Endothelial cell of umbilical vein (primary cell): ENCODE results near the gene COL23A1. TPM values are rescaled to one million over a fixed set of nuclear protein-coding genes. Genes with fewer than 3 reads are reported as not detected.

ENCODE experiments used
- BruUV-seq: library from RNA; stranded (reverse); fragments of 400-500 nt; replicated peaks from 2 replicates; lab custom pipeline; 2021; lab: Mats Ljungman, UMichigan
- CTCF ChIA-PET: fragments of 300-600, 350-600 bp; sonication (Branson Sonifier 250); formaldehyde crosslinking; loops from one replicate; lab custom pipeline; 2021; ENCODE audit warnings: antibody characterized with exemption, inconsistent platforms; lab: Charles Lee
- POLR2A ChIA-PET: fragments of 300-600, 350-600 bp; sonication (Branson Sonifier 250); formaldehyde crosslinking; loops from one replicate; lab custom pipeline; 2021; ENCODE audit warnings: antibody characterized with exemption, inconsistent platforms; lab: Charles Lee
- DNase-seq: peaks from one replicate; pipeline ENCODE4 v3.0.0-alpha.2; 2011; ENCODE audit warnings: low read depth, low spot score
- FAIRE-seq: peaks from 2 replicates; lab custom pipeline; 2011; peaks lifted over from hg19 to GRCh38; lab: Jason Lieb, UNC
- H2AFZ ChIP-seq: 2 replicates; pipeline ENCODE4 v1.6.0; 2012; ENCODE audit warnings: low read depth, low read length, control low read depth, inconsistent platforms
- H3K27ac ChIP-seq: 2 replicates; pipeline ENCODE4 v1.5.1; 2011; ENCODE audit warnings: low read depth, mild to moderate bottlenecking, control low read depth, low read length, moderate library complexity; ENCODE audit not compliant: insufficient read depth
- H3K27me3 ChIP-seq, 2 experiments: 2 replicates each; pipeline versions ENCODE4 v1.6.0 to v1.6.1; 2011; ENCODE audit warnings: low read length in 2 of 2, mixed read lengths in 1 of 2; ENCODE audit not compliant: control insufficient read depth in 2 of 2, insufficient read depth in 2 of 2
- H3K36me3 ChIP-seq, 2 experiments: 2 replicates in 1 of 2; 3 replicates in 1 of 2; pipeline ENCODE4 v1.5.1; 2011; ENCODE audit warnings: low read length in 2 of 2, mild to moderate bottlenecking in 1 of 2, moderate library complexity in 1 of 2; ENCODE audit not compliant: control insufficient read depth in 2 of 2, insufficient read depth in 2 of 2; ENCODE audit errors: extremely low read depth in 1 of 2
- H3K4me1 ChIP-seq: 3 replicates; pipeline ENCODE4 v1.5.1; 2011; ENCODE audit warnings: mild to moderate bottlenecking, low read length; ENCODE audit not compliant: control insufficient read depth, insufficient read depth; ENCODE audit errors: extremely low read depth
- H3K4me2 ChIP-seq: 2 replicates; pipeline ENCODE4 v1.6.1; 2011; ENCODE audit warnings: low read length, control low read depth, mixed read lengths; ENCODE audit not compliant: insufficient read depth
- H3K4me3 ChIP-seq, 3 experiments: fragments of 200-600 bp in 1 of 3; sonication (generic), shearing (Covaris generic) in 1 of 3; replicated peaks in 1 of 3; 2 replicates each; pipeline ENCODE4 v1.5.1; 2011 to 2016; ENCODE audit warnings: control low read depth in 3 of 3, low read length in 3 of 3, mild to moderate bottlenecking in 2 of 3, inconsistent platforms in 1 of 3, low read depth in 1 of 3, moderate library complexity in 1 of 3; ENCODE audit not compliant: insufficient read depth in 1 of 3
- H3K79me2 ChIP-seq: 2 replicates; pipeline ENCODE4 v1.6.0; 2012; ENCODE audit warnings: low read length, inconsistent platforms; ENCODE audit not compliant: control insufficient read depth, insufficient read depth
- H3K9ac ChIP-seq: replicated peaks from 2 replicates; pipeline ENCODE3; 2011; ENCODE audit warnings: low read length, control low read depth; ENCODE audit not compliant: insufficient read depth; ENCODE audit errors: extremely low read depth
- H3K9me1 ChIP-seq: replicated peaks from 3 replicates; pipeline ENCODE4 v1.6.0; 2011; ENCODE audit warnings: mild to moderate bottlenecking, low read length; ENCODE audit not compliant: control insufficient read depth, insufficient read depth; ENCODE audit errors: extremely low read depth
- H3K9me3 ChIP-seq: replicated peaks from 2 replicates; pipeline ENCODE4 v1.5.1; 2012; ENCODE audit warnings: low read length, inconsistent platforms; ENCODE audit not compliant: control insufficient read depth, insufficient read depth
- H4K20me1 ChIP-seq: replicated peaks from 2 replicates; pipeline ENCODE3; 2011; ENCODE audit warnings: mild to moderate bottlenecking, low read length; ENCODE audit not compliant: control insufficient read depth, insufficient read depth; ENCODE audit errors: extremely low read depth
- CTCF ChIP-seq, 2 donors: IDR thresholded peaks; 1 replicate in 1 of 2; 2 replicates in 1 of 2; pipeline ENCODE4 v1.5.1; 2011; ENCODE audit warnings: low read length in 2 of 2, mild to moderate bottlenecking in 2 of 2, moderate library complexity in 2 of 2, control low read depth in 1 of 2, inconsistent platforms in 1 of 2, low read depth in 1 of 2; ENCODE audit not compliant: insufficient read depth in 1 of 2; ENCODE audit errors: extremely low read depth in 1 of 2
- EZH2 ChIP-seq: IDR thresholded peaks from 2 replicates; pipeline ENCODE4 v1.6.1; 2012; ENCODE audit warnings: borderline replicate concordance, low read depth, mild to moderate bottlenecking, moderate library complexity, low read length, inconsistent platforms; ENCODE audit not compliant: severe bottlenecking
- FOS ChIP-seq: IDR thresholded peaks from 2 replicates; pipeline ENCODE4 v1.6.1; 2011; ENCODE audit warnings: mild to moderate bottlenecking, low read length, moderate library complexity, borderline replicate concordance; ENCODE audit not compliant: insufficient read depth
- GATA2 ChIP-seq: IDR thresholded peaks from 2 replicates; pipeline ENCODE4 v1.7.0; 2011; ENCODE audit warnings: low read depth, mild to moderate bottlenecking, moderate library complexity, mixed read lengths, low read length; ENCODE audit not compliant: insufficient read length, insufficient read depth
- JUN ChIP-seq: IDR thresholded peaks from 2 replicates; pipeline ENCODE4 v1.6.1; 2011; ENCODE audit warnings: borderline replicate concordance, low read depth; ENCODE audit not compliant: insufficient read length, insufficient read depth
- MAX ChIP-seq: IDR thresholded peaks from 2 replicates; pipeline ENCODE4 v1.6.1; 2011; ENCODE audit not compliant: insufficient read depth, insufficient read length
- MYC ChIP-seq: IDR thresholded peaks from one replicate; pipeline ENCODE4 v1.6.1; 2011; ENCODE audit warnings: mild to moderate bottlenecking, low read depth, low read length
- POLR2A ChIP-seq: IDR thresholded peaks from 2 replicates; pipeline ENCODE4 v1.6.1; 2012; ENCODE audit warnings: low read depth, mild to moderate bottlenecking, control low read depth, low read length
- POLR2AphosphoS5 ChIP-seq: IDR thresholded peaks from 2 replicates; pipeline ENCODE4 v1.6.1; 2012; ENCODE audit warnings: low read depth, mild to moderate bottlenecking, control low read depth, low read length, moderate library complexity; ENCODE audit not compliant: insufficient read depth
- dilution Hi-C: fragments of 300-500 bp; cut with MboI; formaldehyde crosslinking; loops from one replicate; pipeline ENCODE4 v1.15.0; 2019; ENCODE audit warnings: low sequenced_read_pairs; ENCODE audit not compliant: extremely low pct_ligation_motif_present
- intact Hi-C: fragments of 100-400 bp; cut with micrococcal nuclease; formaldehyde crosslinking; loops from one replicate; pipeline ENCODE4 v1.10.0; 2022
- polyA plus RNA-seq, 4 experiments: library from polyadenylated mRNA; depleted of rRNA in 3 of 4; stranded (reverse) in 3 of 4; unstranded in 1 of 4; fragments of >200 nt; gene quantifications; 2 replicates each; pipeline versions ENCODE4 v1.2.1 to v1.2.3, GENCODE V29; 2011 to 2012; ENCODE audit warnings: missing spikeins in 1 of 4
- total RNA-seq: library from RNA; stranded (reverse); gene quantifications from 2 replicates; pipeline ENCODE4 v1.2.3, GENCODE V29; 2021

COL23A1 gene
- total and polyA plus RNA-seq, 2 donors (not counting 3 experiments of a cell fraction or from before 2014, with no cell fraction given): not detected

GRCh38 chr5:178415353-178415752, 174.8 kb downstream of the COL23A1 start:
- POLR2A ChIA-PET: no interaction called here
- Histone ChIP-seq H2AFZ (no peak overlapping the region), H3K4me3 (no peak overlapping the region), H3K4me2 (no peak overlapping the region), H3K79me2 (no peaks in the 10 kb centered on the region), H3K4me1 (no peaks in the 10 kb centered on the region), H3K27me3 (no peaks in the 10 kb centered on the region), H3K36me3 (no peaks in the 10 kb centered on the region), H4K20me1 (no peaks in the 10 kb centered on the region), H3K9me3 (no peaks in the 10 kb centered on the region), H3K27ac (no peak overlapping the region), H3K9me1 (no peaks in the 10 kb centered on the region), H3K9ac (no peak overlapping the region)
- no peak for FAIRE-seq
- dilution Hi-C loops: no loop called here
- DNase-seq: no peak
- CTCF ChIA-PET: no interaction called here
- intact Hi-C loops: no loop called here
- no TSS peak for BruUV-seq
- TF ChIP-seq POLR2AphosphoS5: no peak
- no peak for TF ChIP-seq CTCF (IDR thresholded peaks at IDR 0.05; ENCODE audit: extremely low read depth in 1 of 2, insufficient read depth in 1 of 2, low read depth in 1 of 2, low read length in 2 of 2)
- no peak for TF ChIP-seq EZH2
- TF ChIP-seq GATA2: no peak
- TF ChIP-seq FOS: no peak
- no peak for TF ChIP-seq JUN
- no peak for TF ChIP-seq MYC
- TF ChIP-seq POLR2A: no peak
- TF ChIP-seq MAX: no peak
